Epidermal melanocyte (primary cell): ENCODE data around the gene SLC47A2.
"Not testable (repeated sequence)": the region's sequence is repeated elsewhere in the genome, so short reads cannot be mapped to it uniquely, and the experiment has no call there.

Experiments
- DNase-seq: peaks from one replicate; pipeline ENCODE4 v3.0.0; 2011; ENCODE audit warnings: low spot score; ENCODE audit not compliant: insufficient read length

Gene SLC47A2

DNA sequence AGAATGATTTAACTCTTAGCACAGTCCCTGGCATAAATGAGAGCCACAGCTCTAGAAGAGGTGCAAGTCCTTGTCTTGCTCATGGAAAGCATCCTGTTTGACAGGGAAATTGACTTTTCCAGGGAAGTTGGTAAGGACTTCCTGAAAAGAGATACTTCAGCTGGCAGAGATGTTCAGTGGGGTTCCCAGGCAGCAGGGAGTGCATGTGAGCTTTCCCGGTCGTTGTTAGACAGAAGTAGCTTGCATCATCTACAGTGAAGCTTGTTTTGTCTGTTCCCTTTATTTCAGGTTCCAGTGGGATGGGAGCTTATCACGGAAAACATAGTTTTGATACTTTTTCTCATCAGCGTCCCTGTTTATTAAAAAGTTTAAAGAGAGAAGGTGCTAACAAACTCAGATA lies 45.0 kb downstream of the SLC47A2 start:
- DNase-seq: no peak

DNA sequence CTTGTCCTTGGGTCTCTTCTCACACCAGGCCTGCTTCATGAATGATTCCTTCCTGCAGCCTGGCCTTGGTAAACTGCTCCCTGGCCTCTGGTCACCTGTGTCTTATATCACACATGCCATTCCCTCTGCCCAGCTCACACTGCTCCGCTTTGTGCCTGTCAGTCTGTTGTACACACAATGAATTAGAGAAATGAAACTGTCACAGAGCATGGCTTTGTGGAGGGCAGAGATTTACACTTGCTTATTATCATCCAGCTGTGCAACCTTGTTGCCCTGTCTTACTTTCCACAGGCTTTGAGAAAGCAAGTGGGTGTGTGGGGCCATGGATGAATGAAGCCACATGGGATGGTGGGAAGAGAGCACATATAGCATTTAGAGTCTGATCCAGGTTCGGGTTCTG lies 45.5 kb downstream of the SLC47A2 start:
- no peak for DNase-seq

DNA sequence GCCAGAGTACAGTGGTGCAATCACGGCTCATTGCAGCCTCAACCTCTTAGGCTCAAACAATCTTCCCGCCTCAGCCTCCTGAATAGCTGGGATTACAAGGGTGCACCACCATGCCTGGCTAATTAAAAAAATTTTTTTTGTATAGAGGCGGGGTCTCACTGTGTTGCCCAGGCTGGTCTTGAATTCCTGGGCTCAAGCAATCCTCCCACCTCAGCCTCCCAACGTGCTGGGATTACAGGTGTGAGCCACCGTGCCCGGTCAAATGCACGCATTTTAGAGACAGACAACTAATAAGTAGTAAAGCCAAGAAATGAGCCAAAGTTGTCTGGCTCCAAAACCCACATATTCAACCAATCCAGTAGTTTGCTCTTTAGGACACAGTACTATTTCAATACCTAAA lies 46.7 kb downstream of the SLC47A2 start:
- DNase-seq: not testable (repeated sequence)

DNA sequence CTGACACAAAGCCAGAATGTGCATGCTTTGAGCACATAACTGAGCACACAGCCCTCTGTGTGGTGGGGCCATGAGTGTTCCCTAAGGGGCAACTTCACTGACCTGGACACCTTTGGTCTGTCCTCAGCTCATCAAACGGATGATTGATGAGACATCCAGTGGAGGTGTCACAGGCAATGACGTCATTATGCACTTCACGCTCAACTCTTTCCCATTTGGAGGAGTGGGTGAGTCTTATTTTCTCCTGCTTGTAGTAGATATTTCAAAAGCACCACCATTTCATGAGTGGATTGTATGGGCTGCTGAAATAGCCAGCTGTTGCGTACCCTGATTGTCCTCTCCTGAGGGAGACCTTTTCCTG lies 51.6 kb downstream of the SLC47A2 start:
- DNase-seq: no peak

DNA sequence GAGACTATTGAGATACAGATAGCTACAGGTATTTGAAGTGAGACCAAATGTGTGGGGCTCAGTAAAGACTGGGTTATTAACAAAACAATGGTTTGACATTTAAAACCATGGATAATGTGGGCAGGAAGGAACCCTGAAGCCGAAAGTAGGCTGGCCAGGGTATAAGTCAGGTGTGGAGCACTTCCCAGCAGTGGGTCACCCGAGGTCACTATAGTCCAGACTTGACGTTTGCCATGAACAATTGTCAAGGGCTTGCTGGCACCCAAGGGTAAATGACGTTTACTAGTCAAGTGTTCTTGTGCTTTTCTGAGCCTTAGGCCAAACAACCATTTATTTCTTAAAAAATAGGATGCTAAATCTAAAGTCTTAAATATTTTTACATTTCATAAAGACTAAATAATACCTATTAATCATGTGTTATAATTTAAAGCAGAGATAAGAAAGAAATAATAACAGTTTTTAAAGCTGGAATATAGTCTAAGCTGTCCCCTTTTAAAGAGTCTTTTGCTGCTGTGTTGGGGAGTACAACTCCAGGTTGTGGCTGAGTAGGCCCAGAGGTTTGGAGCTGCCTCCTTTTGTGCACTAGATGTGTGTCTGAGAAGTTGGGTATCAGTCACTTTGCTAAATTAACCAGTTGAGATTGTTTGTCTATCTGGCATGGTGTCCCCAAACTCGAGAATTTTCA lies 52.1 kb downstream of the SLC47A2 start:
- DNase-seq: no peak

DNA sequence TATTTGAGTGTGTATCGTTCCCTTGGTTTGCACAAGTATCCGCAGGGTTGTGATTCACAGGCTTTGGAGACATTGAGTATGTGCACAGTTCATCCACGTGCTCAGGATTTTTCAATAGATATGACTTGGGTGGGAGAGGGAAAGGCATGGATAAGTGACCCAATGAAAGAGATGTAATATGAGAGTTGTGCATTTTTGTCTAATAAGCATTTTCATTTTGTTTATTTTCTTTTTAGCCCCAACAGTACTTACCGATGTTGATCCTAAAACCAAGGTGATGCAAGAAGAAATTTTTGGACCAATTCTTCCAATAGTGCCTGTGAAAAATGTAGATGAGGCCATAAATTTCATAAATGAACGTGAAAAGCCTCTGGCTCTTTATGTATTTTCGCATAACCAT lies 53.3 kb downstream of the SLC47A2 start:
- no peak for DNase-seq

DNA sequence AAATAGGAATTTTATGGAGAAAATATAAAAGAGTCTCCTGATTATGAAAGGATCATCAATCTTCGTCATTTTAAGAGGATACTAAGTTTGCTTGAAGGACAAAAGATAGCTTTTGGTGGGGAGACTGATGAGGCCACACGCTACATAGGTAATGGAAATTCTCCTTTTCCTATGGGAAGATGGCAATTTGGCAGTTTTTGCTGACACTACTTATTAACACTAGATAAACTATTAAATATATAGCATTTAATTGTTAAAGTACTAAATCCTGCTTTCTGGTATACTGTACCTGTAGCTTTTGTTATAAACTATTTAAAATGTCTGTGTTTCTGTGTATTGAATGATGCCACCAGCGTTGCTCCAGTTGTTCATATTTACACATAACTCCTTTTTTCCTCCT lies 55.3 kb downstream of the SLC47A2 start:
- no peak for DNase-seq

DNA sequence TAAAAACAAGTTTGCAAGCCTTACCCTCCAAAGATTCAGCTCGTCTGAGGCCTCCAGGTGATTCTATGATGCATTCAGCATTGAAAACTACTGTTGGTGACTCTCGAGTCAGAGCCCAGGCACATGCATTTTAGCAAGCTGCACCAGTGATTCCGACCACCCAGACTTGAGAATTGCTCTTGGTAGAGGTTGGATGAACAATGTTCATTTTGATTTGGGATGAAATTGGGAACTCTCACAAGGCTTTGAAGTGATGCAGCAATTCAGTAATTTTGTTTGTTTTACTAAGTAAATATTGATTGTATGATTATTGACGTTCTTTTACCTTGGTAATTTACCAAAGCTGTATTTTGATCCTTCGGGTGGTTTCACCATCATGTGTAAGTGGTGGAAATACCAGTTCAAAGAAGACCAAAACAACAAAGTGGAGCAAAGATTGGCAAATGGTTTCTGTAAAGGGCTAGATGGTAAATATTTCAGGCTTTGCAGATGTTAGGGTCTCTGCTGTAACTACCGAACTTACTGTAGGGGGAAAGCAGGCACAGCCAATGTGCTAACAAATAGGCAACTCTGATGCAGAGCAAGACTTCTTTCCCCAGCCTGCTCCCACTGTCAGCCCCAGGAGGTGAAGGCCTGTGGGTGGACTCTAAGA lies 56.0 kb downstream of the SLC47A2 start:
- no peak for DNase-seq

DNA sequence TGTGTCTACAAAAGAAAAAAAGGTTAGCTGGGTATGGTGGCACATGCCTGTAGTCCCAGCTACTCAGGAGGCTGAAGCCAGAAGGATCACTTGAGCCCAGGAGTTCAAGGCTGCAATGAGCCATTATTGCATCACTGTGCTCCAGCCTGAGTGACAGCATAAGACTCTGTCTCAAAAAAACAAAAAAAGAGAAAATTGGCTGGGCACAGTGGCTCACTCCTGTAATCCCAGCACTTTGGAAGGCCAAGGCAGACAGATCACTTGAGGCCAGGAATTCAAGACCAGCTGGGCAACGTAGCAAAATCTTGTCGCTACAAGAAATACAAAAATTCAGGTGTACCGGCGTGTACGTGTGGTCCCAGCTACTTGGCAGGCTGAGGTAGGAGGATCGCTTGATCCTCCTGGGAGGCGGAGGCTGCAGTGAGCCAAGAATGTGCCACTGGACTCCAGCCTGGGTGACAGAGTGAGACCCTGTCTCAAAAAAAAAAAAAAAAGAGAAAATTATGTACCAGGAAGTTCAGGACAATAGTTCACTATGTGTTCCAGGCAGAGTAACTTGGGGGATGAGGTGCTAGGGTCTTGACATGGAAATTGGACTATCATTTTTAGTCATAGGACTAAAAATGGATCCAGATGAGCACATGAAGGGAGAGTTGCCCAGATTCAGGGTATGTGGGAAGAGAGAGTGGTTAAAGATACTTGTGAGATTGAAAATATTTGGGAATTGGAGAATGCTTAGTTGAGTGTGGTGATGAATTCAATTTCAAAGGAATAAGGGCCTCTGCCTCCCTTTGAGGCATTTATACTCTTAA lies 56.8 kb downstream of the SLC47A2 start:
- DNase-seq: no peak

DNA sequence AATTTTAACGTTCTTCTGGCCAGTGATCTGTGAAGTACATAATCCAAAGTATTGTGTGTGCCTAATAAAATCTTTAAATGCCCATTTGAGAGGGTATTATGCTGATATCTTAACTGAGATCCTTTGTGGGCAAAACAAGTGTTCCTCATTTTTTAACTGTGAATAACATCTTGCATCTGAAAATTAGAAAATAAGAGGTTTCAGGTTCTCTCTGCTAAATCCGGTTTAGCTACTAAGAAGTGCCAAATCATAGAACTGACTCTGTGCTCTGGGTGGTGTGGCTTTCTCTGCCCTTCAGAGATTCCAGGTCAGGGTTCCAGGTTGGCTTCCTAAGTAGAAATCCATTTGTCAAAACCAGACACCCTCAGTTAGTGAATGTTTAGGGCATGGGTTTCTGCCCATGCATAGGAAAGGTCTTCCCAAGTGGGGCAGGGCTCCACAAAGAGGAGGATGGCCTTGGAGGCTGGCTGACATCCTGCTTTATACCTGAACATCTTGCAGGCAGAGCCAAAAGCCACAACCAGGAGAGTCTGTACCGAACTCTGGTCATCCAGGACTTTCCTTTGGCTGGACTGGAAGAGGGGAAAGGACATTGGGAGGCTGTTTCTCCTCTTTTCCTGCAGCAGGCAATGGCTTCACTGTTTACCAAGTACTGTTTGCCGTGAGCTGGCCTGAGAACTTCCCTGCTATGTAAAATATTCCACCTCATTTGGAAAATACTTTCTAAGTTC lies 59.4 kb downstream of the SLC47A2 start:
- DNase-seq: no peak

DNA sequence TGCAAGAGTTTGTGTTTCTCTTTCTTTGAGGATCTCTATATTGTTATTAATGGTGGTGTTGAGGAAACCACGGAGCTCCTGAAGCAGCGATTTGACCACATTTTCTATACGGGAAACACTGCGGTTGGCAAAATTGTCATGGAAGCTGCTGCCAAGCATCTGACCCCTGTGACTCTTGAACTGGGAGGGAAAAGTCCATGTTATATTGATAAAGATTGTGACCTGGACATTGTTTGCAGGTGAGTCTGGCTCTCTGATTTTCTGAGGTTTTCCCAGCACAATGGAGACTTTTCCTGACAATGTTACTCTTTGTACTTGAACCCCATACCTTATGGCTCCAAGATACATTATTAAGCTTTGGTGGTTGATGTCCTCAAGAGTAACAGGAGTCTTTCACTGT lies 60.0 kb downstream of the SLC47A2 start:
- no peak for DNase-seq

DNA sequence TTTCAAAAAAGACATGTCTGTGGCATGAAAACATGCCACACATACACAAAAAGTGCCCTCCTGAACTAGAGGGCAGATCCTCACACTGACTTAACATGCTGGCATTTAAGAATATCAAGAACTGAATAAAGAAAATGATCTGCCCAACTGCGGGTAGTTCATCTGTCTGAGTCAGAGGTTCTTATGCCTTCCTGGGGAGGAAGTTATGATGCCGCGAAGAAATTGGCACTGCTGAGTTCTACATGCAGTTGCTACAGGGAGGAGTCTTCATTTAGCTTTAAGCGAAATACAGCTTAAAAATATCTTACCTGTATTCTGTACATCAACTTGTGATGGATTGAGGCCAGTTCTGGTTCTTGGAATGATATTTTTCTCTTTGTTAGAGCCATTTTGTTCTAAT lies 61.5 kb downstream of the SLC47A2 start:
- no peak for DNase-seq

DNA sequence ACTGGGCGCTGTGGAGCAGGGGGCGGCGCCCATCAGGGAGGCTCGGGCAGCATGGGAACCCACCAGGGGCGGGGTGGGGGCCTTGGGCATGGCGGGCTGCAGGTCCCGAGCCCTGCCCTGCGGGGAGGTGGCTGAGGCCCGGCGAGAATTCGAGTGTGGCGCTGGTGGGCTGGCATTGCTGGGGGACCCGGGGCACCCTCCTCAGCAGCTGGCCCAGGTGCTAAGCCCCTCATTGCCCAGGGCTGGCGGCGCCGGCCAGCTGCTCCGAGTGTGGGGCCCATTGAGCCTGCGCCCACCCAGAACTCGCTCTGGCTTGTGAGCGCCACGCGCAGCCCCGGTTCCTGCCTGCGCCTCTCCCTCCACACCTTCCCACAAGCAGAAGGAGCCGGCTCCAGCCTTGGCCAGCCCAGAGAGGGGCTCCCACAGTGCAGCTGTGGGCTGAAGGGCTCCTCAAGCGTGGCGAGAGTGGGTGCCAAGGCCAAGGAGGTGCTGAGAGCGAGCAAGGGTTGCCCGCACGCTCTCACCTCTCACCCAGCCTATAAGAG lies 62.0 kb downstream of the SLC47A2 start:
- no peak for DNase-seq

DNA sequence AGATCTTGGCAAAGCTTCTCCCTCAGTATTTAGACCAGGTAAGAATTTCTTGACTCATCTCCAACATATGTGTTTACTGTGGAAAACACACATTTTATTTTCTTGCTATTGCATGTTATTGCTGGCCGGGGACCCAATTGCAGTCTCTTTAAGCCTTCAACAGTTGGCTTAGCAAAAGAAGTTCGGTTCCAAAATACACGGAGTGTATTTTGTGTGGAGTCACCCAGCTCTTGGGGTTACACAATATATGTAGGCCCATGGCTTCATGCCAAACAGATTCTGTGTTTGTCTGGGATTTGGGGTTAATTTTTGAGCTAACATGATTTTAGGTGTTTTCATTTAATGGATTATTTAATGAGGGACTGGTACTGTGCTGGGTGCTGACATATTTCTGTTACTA lies 63.8 kb downstream of the SLC47A2 start:
- no peak for DNase-seq

DNA sequence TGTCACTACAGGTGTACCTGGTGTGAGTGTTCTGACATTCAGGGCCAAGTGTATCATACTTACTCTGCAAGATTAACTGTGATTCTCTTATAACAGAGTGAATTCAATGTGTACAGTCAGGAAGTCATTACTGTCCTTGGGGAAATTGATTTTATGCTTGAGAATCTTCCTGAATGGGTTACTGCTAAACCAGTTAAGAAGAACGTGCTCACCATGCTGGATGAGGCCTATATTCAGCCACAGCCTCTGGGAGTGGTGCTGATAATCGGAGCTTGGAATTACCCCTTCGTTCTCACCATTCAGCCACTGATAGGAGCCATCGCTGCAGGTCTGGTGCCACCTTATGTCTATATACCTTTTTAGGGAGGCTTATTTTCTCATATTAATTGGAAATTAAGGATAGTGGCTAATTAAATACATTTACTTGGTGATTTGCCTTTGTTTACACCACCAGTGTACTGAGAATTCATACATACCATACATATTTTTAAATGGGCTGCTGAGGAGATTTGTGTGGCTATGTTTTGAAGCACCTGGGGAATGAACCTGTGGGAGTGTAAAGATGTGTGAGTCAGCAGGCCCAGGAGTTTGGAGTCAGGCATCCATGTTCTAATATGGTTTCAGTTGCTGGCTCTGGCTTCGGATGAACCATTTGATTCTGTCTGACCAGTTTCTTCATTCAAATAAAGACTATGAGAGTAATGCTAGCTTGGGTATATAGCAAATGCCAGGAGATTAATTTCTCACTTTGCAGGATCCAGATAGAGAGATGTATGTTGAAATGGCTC lies 64.7 kb downstream of the SLC47A2 start:
- no peak for DNase-seq

DNA sequence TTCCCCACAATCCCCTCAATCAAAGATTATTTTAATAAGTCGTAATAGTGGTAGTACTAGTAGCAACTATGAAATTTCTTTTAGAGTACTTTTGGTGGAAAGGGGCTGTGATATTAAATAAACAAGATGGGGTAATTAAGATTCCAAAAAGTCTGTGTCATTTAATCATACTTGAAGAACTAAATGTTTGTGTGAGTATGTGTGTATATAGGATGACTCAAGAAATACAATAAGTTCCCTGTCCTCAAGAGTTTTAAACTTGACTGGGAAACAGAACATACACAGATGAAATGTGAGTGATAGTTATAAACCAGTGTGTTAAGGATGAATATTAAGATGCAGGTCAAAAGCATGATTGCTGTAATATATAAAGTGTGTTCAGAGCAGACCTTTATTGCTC lies 65.6 kb downstream of the SLC47A2 start:
- no peak for DNase-seq

DNA sequence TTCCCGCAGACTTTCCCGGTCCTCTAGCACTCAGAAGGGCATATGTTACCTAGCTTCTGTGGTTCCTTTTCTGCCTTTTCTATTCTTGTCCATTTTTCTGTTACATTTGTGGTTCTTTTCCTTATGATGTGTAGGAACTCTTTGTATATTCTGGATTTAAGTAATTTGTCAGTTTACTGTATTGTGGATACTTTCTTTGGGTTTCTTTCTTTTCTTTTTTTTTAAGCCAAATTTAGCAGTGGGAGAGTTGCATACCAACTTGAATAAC lies 67.2 kb downstream of the SLC47A2 start:
- DNase-seq: no peak

DNA sequence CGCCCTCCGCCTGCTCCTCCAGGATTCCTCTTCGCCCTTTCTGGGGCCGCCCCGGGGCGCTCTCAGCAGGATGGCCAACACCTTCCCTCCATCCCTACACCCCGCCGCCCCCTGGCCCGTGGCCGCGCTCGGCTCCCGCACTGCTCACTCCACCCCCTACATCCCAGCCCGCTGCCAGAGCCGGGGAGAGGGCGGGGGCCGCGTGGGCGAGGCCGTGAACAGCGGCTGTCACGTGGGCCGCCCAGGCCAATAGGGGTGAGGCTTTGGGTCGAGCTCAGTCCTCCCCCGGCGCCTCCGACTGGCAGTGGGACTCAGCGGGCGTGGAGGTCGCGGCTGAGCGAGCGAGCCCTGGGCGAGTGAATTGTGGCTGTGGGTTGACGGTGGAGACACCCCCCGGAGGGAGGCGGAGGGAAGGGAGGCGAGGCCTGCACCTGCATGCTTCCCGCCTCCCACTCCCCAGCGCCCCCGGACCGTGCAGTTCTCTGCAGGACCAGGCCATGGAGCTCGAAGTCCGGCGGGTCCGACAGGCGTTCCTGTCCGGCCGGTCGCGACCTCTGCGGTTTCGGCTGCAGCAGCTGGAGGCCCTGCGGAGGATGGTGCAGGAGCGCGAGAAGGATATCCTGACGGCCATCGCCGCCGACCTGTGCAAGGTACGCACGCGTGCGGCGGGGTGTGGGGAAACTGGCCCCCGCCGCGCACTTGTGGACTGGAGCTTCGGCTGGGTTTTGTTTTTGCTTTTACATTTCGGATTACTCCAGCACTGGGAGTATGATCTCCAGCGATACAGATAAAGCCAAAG lies 67.7 kb downstream of the SLC47A2 start, which contains the start of gene ALDH3A2:
ALDH3A2 (plus strand) TSS at position 277 of the 799 bp plus-strand sequence; CDS start at position 498, 221 bp downstream.
- peak; percentile 96 for DNase-seq

DNA sequence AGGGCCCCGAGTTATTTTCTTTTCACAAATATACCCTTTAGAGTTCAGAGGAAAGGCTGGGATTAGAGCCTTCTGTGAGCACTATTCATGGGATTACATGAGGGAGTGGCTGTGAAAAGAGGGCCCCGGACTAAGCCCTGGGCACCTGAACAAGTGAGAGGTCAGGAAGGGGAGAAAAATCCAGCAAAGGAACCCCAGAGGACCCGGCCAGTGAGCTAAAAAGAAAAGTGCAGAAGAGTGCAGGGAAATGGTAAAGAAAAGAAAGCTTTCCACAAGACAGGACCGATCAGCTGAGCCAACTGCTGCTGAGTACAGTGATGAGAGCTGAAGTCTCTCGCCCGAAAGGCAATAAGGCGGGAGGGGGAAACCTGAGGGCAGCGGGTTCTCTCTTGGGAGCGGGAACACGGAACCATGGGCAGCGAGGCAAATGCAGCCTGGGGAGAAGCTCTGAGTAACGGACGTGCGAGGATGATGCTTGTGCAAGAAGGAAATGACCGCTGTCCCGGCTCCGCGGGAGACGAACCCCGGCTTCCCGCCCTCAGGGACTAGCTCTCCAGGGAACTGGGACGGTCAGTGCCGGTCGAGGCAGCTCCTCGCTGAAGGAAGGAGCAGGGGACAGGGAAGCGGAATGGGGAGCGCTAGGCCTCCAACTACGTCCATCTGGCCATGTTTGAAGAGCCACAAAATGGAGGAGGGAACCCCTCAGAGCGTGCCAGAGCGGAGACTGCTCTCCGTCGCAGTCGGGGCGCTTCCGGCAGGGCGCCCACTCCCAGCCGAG lies 68.5 kb downstream of the SLC47A2 start:
- DNase-seq: peak; percentile 43
